Astrocyte (in vitro differentiated cells and primary cell): Measurements from ENCODE around the gene PTGR1. TPM values are rescaled to one million over a fixed set of nuclear protein-coding genes. Genes with fewer than 3 reads are reported as not detected.

Experiments
- DNase-seq: peaks from one replicate; pipeline ENCODE4 v3.0.0-alpha.2; 2010; ENCODE audit warnings: low read depth
- FAIRE-seq: peaks from 2 replicates; lab custom pipeline; 2011; peaks lifted over from hg19 to GRCh38; lab: Jason Lieb, UNC
- H2AFZ ChIP-seq: 2 replicates; pipeline ENCODE4 v1.6.0; 2012; ENCODE audit warnings: low read depth, low read length, inconsistent platforms
- H3K27ac ChIP-seq: 2 replicates; pipeline ENCODE4 v1.5.1; 2011; ENCODE audit warnings: low read depth, low read length, inconsistent platforms
- H3K27me3 ChIP-seq: 2 replicates; pipeline ENCODE4 v1.6.0; 2011; ENCODE audit warnings: low read length, inconsistent platforms; ENCODE audit not compliant: insufficient read depth
- H3K36me3 ChIP-seq: 2 replicates; pipeline ENCODE4 v1.5.1; 2011; ENCODE audit warnings: low read length, inconsistent platforms; ENCODE audit not compliant: insufficient read depth
- H3K4me1 ChIP-seq: 2 replicates; pipeline ENCODE4 v1.5.1; 2011; ENCODE audit warnings: low read length, inconsistent platforms; ENCODE audit not compliant: insufficient read depth
- H3K4me2 ChIP-seq: 2 replicates; pipeline ENCODE4 v1.6.0; 2012; ENCODE audit warnings: low read length, inconsistent platforms
- H3K4me3 ChIP-seq: 2 replicates; pipeline ENCODE4 v1.5.1; 2011; ENCODE audit warnings: low read depth, mild to moderate bottlenecking, low read length, inconsistent platforms; ENCODE audit not compliant: insufficient read depth
- H3K79me2 ChIP-seq: 2 replicates; pipeline ENCODE4 v1.6.0; 2012; ENCODE audit warnings: mild to moderate bottlenecking, low read length, inconsistent platforms; ENCODE audit not compliant: insufficient read depth
- H3K9ac ChIP-seq: 2 replicates; pipeline ENCODE4 v1.6.0; 2012; ENCODE audit warnings: mild to moderate bottlenecking, low read length, inconsistent platforms
- H3K9me3 ChIP-seq: 2 replicates; pipeline ENCODE4 v1.5.1; 2012; ENCODE audit warnings: low read depth, mild to moderate bottlenecking, low read length, inconsistent platforms; ENCODE audit not compliant: insufficient read depth
- H4K20me1 ChIP-seq: 2 replicates; pipeline ENCODE4 v1.6.0; 2012; ENCODE audit warnings: low read length, inconsistent platforms; ENCODE audit not compliant: insufficient read depth
- H3K27ac Mint-ChIP-seq: one replicate; pipeline ENCODE4 v1.8.0; 2021; ENCODE audit warnings: mild to moderate bottlenecking, mixed read lengths; ENCODE audit not compliant: unreplicated experiment
- H3K27me3 Mint-ChIP-seq: one replicate; pipeline ENCODE4 v1.8.0; 2021; ENCODE audit warnings: low read depth, mixed read lengths; ENCODE audit not compliant: unreplicated experiment
- H3K36me3 Mint-ChIP-seq: one replicate; pipeline ENCODE4 v1.8.0; 2021; ENCODE audit warnings: low read depth, mixed read lengths; ENCODE audit not compliant: unreplicated experiment
- H3K4me1 Mint-ChIP-seq: one replicate; pipeline ENCODE4 v1.8.0; 2021; ENCODE audit warnings: low read depth, mixed read lengths; ENCODE audit not compliant: unreplicated experiment
- H3K4me3 Mint-ChIP-seq: one replicate; pipeline ENCODE4 v1.8.0; 2021; ENCODE audit warnings: mild to moderate bottlenecking, moderate library complexity, mixed read lengths; ENCODE audit not compliant: unreplicated experiment
- H3K9me3 Mint-ChIP-seq: one replicate; pipeline ENCODE4 v1.8.0; 2021; ENCODE audit warnings: mild to moderate bottlenecking, mixed read lengths; ENCODE audit not compliant: unreplicated experiment
- EZH2 ChIP-seq: IDR thresholded peaks from 2 replicates; pipeline ENCODE4 v1.6.1; 2012; ENCODE audit warnings: mild to moderate bottlenecking, low read length, inconsistent platforms; ENCODE audit not compliant: insufficient read depth
- total RNA-seq: library from RNA; stranded (reverse); gene quantifications from 2 replicates; pipeline ENCODE4 v1.2.1, GENCODE V29; 2021
- TF ChIP-seq, protein P1 (sequence below): IDR thresholded peaks from 2 replicates; pipeline ENCODE4 v1.5.1; 2011; ENCODE audit warnings: low read depth, mild to moderate bottlenecking, inconsistent platforms, low read length, moderate library complexity; ENCODE audit not compliant: insufficient read depth

Gene PTGR1
- total RNA-seq, 1 donor from 2014 or later = 43.5 TPM

DNA sequence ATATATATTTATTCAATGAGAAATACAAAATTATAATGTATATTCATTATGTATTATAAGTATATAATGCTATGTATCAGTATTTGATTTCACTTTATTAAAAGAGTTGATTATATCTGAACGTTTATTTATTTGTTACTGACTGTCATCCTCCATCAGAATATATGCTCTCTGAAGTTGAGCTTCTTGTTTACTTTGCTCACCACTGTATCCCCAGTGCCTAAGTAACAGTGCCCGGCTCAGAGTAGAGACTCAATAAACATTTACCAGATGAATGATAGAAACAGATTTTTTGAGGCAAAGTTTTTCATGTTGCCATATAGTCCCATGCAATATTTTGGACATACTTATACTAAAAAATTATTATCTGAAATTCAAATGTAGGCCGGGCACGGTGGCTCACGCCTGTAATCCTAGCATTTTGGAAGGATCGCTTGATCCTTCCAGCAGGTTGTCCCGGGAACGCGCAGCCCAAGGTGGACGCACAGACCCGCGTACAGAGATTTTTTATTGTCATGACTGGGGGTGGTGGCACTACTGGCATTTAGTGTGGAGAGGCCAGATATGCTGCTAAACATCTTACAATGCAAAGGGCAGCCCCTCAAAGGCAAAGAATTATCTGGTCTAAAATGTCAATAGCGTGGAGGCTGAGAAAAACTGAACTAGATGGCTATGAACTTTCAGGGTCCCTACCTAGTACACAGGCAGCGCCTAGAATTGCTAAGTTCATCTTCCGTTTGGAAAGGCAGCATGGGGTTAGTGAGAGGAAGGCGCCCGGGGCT lies 30.9 kb upstream of the PTGR1 start:
- peak overlapping the region; percentile 88 for H3K4me2 ChIP-seq
- H3K79me2 ChIP-seq = peaks cover 41% of the 10 kb centered on the region
- no peak for FAIRE-seq
- peak overlapping the region; percentile 99 for H3K4me3 ChIP-seq
- no peaks in the 10 kb centered on the region for H3K27me3 ChIP-seq
- H3K9me3 ChIP-seq = no peaks in the 10 kb centered on the region
- Mint-ChIP-seq H3K27ac (peak overlapping the region; percentile 84), H3K27me3 (no peaks in the 10 kb centered on the region), H3K9me3 (no peaks in the 10 kb centered on the region), H3K36me3 (no peaks in the 10 kb centered on the region), H3K4me3 (peak overlapping the region; percentile 100), H3K4me1 (peaks cover 20% of the 10 kb centered on the region)
- TF ChIP-seq EZH2 = no peak
- TF ChIP-seq, protein P1, sequence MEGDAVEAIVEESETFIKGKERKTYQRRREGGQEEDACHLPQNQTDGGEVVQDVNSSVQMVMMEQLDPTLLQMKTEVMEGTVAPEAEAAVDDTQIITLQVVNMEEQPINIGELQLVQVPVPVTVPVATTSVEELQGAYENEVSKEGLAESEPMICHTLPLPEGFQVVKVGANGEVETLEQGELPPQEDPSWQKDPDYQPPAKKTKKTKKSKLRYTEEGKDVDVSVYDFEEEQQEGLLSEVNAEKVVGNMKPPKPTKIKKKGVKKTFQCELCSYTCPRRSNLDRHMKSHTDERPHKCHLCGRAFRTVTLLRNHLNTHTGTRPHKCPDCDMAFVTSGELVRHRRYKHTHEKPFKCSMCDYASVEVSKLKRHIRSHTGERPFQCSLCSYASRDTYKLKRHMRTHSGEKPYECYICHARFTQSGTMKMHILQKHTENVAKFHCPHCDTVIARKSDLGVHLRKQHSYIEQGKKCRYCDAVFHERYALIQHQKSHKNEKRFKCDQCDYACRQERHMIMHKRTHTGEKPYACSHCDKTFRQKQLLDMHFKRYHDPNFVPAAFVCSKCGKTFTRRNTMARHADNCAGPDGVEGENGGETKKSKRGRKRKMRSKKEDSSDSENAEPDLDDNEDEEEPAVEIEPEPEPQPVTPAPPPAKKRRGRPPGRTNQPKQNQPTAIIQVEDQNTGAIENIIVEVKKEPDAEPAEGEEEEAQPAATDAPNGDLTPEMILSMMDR = no peak
- peak overlapping the region; percentile 95 for H3K9ac ChIP-seq
- DNase-seq = no peak
- peaks cover 13% of the 10 kb centered on the region for H3K4me1 ChIP-seq
- H2AFZ ChIP-seq = peak overlapping the region; percentile 98
- peaks cover 38% of the 10 kb centered on the region for H4K20me1 ChIP-seq
- H3K27ac ChIP-seq = no peak overlapping the region
- no peaks in the 10 kb centered on the region for H3K36me3 ChIP-seq

DNA sequence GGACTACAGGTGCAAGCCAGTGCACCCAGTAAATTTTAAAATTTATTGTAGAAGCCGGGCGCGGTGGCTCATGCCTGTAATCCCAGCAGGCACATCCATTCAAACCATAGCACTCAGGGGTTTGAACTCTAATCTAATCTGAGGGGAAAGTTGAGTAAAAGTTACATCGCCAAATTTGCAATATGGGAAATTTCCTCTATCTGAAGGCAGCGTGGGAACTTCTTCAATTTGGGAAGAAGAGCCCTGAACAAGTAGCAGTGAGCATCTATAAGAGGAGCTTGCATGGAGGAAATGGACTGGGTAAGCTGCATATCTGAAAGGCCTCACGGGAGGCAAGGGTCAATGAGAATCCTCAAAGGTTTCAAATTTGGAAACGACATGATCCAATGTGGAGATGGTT lies 29.0 kb upstream of the PTGR1 start:
- H3K27me3 Mint-ChIP-seq = no peaks in the 10 kb centered on the region

More for the DNA sequence above, 29.0 kb upstream of the PTGR1 start:
- H3K79me2 ChIP-seq = peaks cover 22% of the 10 kb centered on the region
- H3K4me1 Mint-ChIP-seq = peaks cover 7% of the 10 kb centered on the region
- no peak overlapping the region for H3K27ac ChIP-seq
- H3K36me3 Mint-ChIP-seq = no peaks in the 10 kb centered on the region
- DNase-seq = no peak
- H2AFZ ChIP-seq = no peak overlapping the region
- H3K9me3 Mint-ChIP-seq = no peaks in the 10 kb centered on the region
- H4K20me1 ChIP-seq = peaks cover 18% of the 10 kb centered on the region
- no peaks in the 10 kb centered on the region for H3K9me3 ChIP-seq
- H3K9ac ChIP-seq = no peak overlapping the region
- H3K4me1 ChIP-seq = peaks cover 13% of the 10 kb centered on the region
- no peak for FAIRE-seq
- H3K4me3 ChIP-seq = no peak overlapping the region
- no peaks in the 10 kb centered on the region for H3K36me3 ChIP-seq
- H3K27me3 ChIP-seq = no peaks in the 10 kb centered on the region
- H3K27ac Mint-ChIP-seq = no peak overlapping the region
- TF ChIP-seq EZH2 = no peak
- TF ChIP-seq, protein P1 = no peak
- H3K4me3 Mint-ChIP-seq = no peak overlapping the region
- no peak overlapping the region for H3K4me2 ChIP-seq
